ENCODE results near the gene ZCCHC14.

Gene ZCCHC14

DNA sequence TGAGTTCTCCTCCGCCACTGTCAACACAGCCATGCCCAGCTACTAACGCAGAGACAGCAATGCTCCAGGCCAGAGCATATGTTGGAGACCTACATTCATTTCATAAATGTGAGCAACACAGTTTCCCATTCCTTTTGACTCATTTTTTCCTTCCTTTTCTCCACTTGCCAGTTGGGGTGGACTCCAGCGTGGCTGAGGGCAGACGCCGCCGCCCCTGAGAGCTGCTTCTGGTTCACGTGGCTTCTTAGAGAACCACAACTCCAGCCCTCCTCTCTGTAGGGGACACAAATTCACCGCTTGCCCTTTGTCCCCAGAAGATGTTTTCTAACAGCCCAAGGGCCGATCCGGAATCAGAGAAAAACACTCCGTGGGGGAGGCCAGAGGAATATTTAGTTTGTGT, 45.8 kb upstream of the ZCCHC14 start:
- TF ChIP-seq, protein P1, sequence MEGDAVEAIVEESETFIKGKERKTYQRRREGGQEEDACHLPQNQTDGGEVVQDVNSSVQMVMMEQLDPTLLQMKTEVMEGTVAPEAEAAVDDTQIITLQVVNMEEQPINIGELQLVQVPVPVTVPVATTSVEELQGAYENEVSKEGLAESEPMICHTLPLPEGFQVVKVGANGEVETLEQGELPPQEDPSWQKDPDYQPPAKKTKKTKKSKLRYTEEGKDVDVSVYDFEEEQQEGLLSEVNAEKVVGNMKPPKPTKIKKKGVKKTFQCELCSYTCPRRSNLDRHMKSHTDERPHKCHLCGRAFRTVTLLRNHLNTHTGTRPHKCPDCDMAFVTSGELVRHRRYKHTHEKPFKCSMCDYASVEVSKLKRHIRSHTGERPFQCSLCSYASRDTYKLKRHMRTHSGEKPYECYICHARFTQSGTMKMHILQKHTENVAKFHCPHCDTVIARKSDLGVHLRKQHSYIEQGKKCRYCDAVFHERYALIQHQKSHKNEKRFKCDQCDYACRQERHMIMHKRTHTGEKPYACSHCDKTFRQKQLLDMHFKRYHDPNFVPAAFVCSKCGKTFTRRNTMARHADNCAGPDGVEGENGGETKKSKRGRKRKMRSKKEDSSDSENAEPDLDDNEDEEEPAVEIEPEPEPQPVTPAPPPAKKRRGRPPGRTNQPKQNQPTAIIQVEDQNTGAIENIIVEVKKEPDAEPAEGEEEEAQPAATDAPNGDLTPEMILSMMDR (conservative IDR thresholded peaks at IDR 0.05) = no peak
- TF ChIP-seq ZFX (IDR thresholded peaks at IDR 0.05) = no peak
- H3K27ac ChIP-seq = no peak overlapping the region

DNA sequence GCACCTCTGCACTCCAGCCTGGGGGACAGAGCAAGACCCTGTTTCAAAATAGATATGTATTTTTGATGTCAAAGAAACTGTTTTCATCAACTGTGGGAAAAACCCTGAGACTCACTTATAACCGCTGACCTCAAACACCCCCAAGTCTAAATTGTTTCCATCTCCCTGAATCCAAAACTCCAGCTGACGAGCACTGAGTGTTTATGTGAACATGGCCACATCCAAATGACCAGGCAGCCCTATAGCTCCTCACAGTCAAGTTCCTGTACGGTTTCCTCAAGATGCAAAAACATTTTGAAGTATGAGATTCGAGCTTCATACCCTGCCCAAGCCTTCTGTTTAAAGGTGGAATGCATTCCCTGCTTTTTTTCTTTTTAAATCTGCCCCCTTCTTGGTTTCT, 45.3 kb upstream of the ZCCHC14 start:
- no peak for TF ChIP-seq ZFX (IDR thresholded peaks at IDR 0.05)
- TF ChIP-seq, protein P1 (conservative IDR thresholded peaks at IDR 0.05) = no peak
- no peak overlapping the region for H3K27ac ChIP-seq

DNA sequence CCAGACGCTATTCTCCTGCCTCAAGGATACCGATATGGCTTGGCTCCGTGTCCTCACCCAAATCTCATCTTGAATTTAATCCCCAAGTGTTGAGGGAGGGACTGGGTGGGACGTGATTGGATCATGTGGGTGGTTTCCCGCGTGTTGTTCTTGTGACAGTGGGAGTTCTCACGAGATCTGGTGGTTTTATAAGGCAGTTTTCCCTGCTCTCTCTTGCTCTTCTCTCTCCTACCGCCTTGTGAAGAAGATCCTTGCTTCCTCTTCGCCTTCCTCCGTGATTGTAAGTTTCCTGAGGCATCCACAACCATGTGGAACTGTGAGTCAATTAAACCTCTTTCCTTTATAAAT, 43.9 kb upstream of the ZCCHC14 start:
- TF ChIP-seq ZFX (IDR thresholded peaks at IDR 0.05) = no peak
- TF ChIP-seq, protein P1 (conservative IDR thresholded peaks at IDR 0.05) = no peak
- no peak overlapping the region for H3K27ac ChIP-seq

DNA sequence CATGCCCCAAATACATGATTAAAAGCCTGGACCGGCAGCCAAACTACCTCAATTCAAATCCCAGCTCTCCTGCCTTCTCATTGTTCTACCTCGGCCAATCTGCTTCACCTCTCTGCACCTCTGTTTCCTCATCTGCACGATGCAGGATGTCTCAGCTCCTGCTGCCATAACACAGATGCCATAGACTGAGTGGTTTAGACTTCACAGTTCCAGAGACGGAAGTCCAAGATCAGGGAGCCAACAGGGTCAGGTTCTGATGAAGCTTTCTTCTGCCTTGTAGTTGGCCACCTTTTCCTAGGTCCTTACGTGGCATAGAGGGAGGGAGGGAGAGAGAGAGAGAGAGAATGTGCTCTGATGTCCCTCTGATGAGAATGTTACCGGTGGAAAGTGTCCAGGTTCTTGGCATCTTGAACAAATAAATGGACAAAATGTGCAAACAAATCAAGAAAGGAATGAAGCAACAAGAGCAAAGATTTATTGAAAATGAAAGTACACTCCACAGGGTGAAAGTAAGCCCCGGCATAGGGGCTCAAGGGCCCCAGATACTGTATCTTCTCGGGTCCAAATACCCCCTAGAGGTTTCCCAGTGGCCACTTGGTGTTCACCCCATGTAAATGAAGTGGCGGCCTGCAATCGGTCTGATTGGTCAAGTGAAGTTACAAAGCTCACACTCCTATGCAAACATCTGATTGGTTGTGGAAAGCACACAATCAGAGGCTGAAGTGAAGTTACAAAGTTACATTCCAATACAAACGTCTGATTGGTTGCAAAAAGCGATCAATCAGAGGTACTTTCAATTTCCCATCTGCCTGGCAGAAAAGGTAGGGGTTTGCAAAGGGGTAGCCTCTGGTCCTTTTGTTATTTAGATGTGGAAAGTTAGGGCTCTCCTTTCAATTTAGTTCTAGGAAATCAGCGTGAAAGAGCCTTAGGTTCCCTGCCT, 43.3 kb upstream of the ZCCHC14 start:
- no peak overlapping the region for H3K27ac ChIP-seq
- TF ChIP-seq ZFX (IDR thresholded peaks at IDR 0.05) = no peak
- TF ChIP-seq, protein P1 (conservative IDR thresholded peaks at IDR 0.05) = no peak

DNA sequence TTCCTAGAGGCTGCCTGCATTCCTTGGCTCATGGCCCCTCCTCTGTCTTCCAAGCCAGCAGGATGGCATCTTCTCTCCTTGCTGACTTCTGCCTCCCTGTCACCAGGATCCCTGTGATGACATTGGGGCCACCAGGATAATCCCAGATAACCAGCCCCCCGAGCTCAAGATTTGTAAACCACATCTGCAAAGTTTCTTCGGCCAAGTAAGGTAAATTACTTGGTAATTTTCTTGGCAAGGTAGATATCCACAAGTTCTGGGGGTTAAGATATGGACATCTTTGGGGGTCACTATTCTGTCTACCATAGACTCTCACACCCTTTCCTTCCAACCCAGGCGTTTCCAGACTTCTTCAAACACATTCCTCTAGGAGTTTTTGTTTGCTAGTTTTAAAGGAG, 42.6 kb upstream of the ZCCHC14 start:
- TF ChIP-seq ZFX (IDR thresholded peaks at IDR 0.05) = no peak
- TF ChIP-seq, protein P1 (conservative IDR thresholded peaks at IDR 0.05) = no peak
- H3K27ac ChIP-seq = no peak overlapping the region

DNA sequence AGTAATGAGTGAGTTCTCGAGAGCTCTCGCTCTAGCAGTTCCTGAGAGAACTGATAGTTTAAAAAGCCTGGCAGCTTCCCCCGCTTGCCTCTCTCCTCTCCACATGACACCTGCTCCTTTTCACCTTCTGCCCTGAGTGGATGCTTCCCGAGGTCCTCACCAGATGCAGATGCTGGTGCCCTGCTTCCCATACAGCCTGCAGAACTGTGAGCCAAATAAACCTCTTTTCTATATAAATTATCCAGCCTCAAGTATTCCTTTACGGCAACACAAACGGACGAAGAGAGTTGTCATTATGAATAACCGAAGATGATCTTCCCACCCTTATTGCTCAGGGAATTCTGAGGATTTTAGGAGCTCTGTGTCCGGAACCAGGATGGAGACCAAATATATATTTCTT, 41.9 kb upstream of the ZCCHC14 start:
- no peak overlapping the region for H3K27ac ChIP-seq
- TF ChIP-seq, protein P1 (conservative IDR thresholded peaks at IDR 0.05) = no peak
- TF ChIP-seq ZFX (IDR thresholded peaks at IDR 0.05) = no peak

DNA sequence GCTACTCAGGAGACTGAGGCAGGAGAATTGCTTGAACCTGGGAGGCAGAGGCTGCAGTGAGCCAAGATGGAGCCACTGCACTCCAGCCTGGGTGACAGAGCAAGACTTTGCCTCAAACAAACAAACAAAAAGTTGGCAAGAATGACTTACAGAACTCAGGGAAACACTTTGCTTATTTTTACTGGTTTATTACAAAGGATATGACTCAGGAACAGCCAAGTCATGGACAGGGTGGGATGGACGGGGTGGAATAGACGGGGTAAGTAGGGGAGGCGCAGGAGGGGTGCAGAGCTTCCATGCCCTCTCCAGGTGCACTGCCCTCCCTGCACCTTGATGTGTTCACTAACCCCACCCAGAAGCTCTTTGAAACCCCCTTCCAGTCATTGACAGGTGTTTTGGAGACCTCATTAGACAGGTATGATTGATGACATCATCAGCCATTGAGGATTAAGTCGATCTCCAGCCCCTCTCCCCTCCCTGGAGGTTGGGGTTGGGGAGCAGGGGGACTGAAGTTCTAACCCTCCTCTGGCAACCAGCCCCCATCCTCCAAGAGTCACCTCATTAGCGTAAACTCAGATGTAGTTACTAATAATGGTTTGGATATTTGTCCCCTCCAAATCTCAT, 41.3 kb upstream of the ZCCHC14 start:
- TF ChIP-seq, protein P1 (conservative IDR thresholded peaks at IDR 0.05) = no peak
- no peak for TF ChIP-seq ZFX (IDR thresholded peaks at IDR 0.05)
- no peak overlapping the region for H3K27ac ChIP-seq
